ENCODE results near the gene ZEB1.

DNA sequence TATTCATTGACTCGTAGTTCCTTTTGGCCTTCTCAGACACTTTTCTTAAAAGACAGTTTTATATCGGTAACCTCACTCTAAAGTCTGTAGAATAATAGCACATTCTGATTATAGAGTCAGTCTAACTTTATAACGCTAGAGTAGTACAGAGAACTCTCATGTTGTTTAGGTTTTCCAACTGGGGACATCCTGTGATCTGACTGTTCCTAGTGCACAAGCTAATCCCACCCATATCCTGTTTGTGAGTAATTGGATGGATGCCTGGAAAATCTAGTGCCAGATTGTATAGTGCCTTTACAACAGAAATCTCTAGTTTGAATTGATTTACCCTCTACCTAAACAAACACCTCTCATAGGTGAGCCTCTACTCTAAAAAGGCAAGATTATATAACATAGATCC lies 107.4 kb downstream of the ZEB1 start:
- TF ChIP-seq CTCF (IDR thresholded peaks at IDR 0.05) (no peak), POLR2AphosphoS5 (IDR thresholded peaks at IDR 0.05; ENCODE audit: low read depth, low read length) (no peak), SIN3A (IDR thresholded peaks at IDR 0.05; ENCODE audit: borderline replicate concordance, insufficient read depth, low read depth, low read length) (no peak), REST (IDR thresholded peaks at IDR 0.05; ENCODE audit: insufficient read depth in 1 of 2, low read depth in 2 of 2, low read length in 1 of 2) (no peak), TCF7L2 (IDR thresholded peaks at IDR 0.05; ENCODE audit: low read depth, low read length) (no peak)
